SK-N-SH (cell line): ENCODE data around the gene TMEM107. TPM values are rescaled to one million over a fixed set of nuclear protein-coding genes. Genes with fewer than 3 reads are reported as not detected.

Experiments
- CTCF ChIA-PET: fragments of 300-600, 350-600 bp; formaldehyde crosslinking; extraction: SDS; loops from one replicate; lab custom pipeline; 2021; lab: Yijun Ruan, JAX
- POLR2A ChIA-PET: fragments of 350-600 bp; sonication (Branson Sonifier 250); formaldehyde crosslinking; extraction: SDS; loops from one replicate; lab custom pipeline; 2020; ENCODE audit warnings: antibody characterized with exemption, inconsistent platforms; lab: Yijun Ruan, JAX
- DNase-seq: peaks from one replicate; pipeline ENCODE4 v3.0.0; 2012
- H2AFZ ChIP-seq: fragments of 200-600 bp; sonication (generic); 2 replicates; pipeline ENCODE4 v1.8.1; 2016; ENCODE audit warnings: antibody characterized with exemption, mild to moderate bottlenecking, low read depth
- H3F3A ChIP-seq: fragments of 200-600 bp; sonication (generic); replicated peaks from 2 replicates; pipeline ENCODE3; 2016; ENCODE audit warnings: antibody characterized with exemption, mild to moderate bottlenecking; ENCODE audit not compliant: insufficient read depth
- H3K27ac ChIP-seq, 2 experiments: fragments of 200-500 bp in 1 of 2; fragments of 200-600 bp in 1 of 2; sonication (Bioruptor generic) in 1 of 2; sonication (generic), shearing (Covaris generic) in 1 of 2; 2 replicates each; pipeline versions ENCODE4 v1.5.1 to v1.6.1; 2014 to 2016; ENCODE audit warnings: low read depth in 2 of 2, inconsistent platforms in 1 of 2, low read length in 1 of 2, mild to moderate bottlenecking in 1 of 2, mixed read lengths in 1 of 2
- H3K27me3 ChIP-seq: fragments of 200-600 bp; sonication (generic), shearing (Covaris generic); 2 replicates; pipeline ENCODE4 v1.6.1; 2016; ENCODE audit warnings: mixed run types; ENCODE audit not compliant: insufficient read depth
- H3K36me3 ChIP-seq, 2 experiments: fragments of 200-500 bp in 1 of 2; fragments of 200-600 bp in 1 of 2; sonication (Bioruptor generic) in 1 of 2; sonication (generic) in 1 of 2; replicated peaks in 1 of 2; 2 replicates each; pipeline versions ENCODE3 to v1.5.1; 2014 to 2016; ENCODE audit warnings: low read length in 1 of 2, mild to moderate bottlenecking in 1 of 2; ENCODE audit not compliant: insufficient read depth in 2 of 2, control insufficient read depth in 1 of 2
- H3K4me1 ChIP-seq, 2 experiments: fragments of 200-500 bp in 1 of 2; fragments of 200-600 bp in 1 of 2; sonication (Bioruptor generic) in 1 of 2; sonication (generic), shearing (Covaris generic) in 1 of 2; 2 replicates each; pipeline versions ENCODE4 v1.5.1 to v1.6.1; 2014 to 2016; ENCODE audit warnings: low read depth in 1 of 2, low read length in 1 of 2, mixed run types in 1 of 2; ENCODE audit not compliant: insufficient read depth in 2 of 2, control insufficient read depth in 1 of 2
- H3K4me2 ChIP-seq: fragments of 200-600 bp; sonication (generic), shearing (Covaris generic); 2 replicates; pipeline ENCODE4 v1.6.1; 2017; ENCODE audit warnings: mixed run types
- H3K4me3 ChIP-seq, 2 experiments: fragments of 200-500 bp in 1 of 2; fragments of 200-600 bp in 1 of 2; sonication (Bioruptor generic) in 1 of 2; sonication (generic), shearing (Covaris generic) in 1 of 2; 2 replicates each; pipeline versions ENCODE4 v1.5.1 to v1.8.1; 2014 to 2016; ENCODE audit warnings: low read depth in 2 of 2, inconsistent platforms in 1 of 2, low read length in 1 of 2, mild to moderate bottlenecking in 1 of 2, mixed read lengths in 1 of 2, moderate library complexity in 1 of 2
- H3K79me2 ChIP-seq: fragments of 200-600 bp; sonication (generic); 2 replicates; pipeline ENCODE4 v1.8.1; 2017; ENCODE audit warnings: mild to moderate bottlenecking; ENCODE audit not compliant: insufficient read depth
- H3K9ac ChIP-seq: fragments of 200-600 bp; sonication (generic); 2 replicates; pipeline ENCODE4 v1.6.1; 2017; ENCODE audit warnings: mixed run types
- H3K9me2 ChIP-seq: fragments of 200-600 bp; sonication (generic); 2 replicates; pipeline ENCODE4 v1.6.1; 2017; ENCODE audit warnings: mixed run types
- H3K9me3 ChIP-seq: fragments of 200-600 bp; sonication (generic); 2 replicates; pipeline ENCODE4 v1.6.1; 2017; ENCODE audit warnings: mixed run types, mild to moderate bottlenecking, moderate library complexity
- H4K20me1 ChIP-seq: fragments of 200-600 bp; sonication (generic); 2 replicates; pipeline ENCODE4 v1.6.1; 2017; ENCODE audit warnings: mild to moderate bottlenecking, mixed run types; ENCODE audit not compliant: insufficient read depth
- CHD2 ChIP-seq: fragments of 150-350 bp; IDR thresholded peaks from 2 replicates; pipeline ENCODE4 v1.6.1; 2018; ENCODE audit warnings: low read length; ENCODE audit not compliant: partially characterized antibody
- FOSL2 ChIP-seq: IDR thresholded peaks from 2 replicates; pipeline ENCODE4 v1.4.0; 2012; ENCODE audit warnings: low read depth, mild to moderate bottlenecking, moderate library complexity, borderline replicate concordance
- FOXM1 ChIP-seq: IDR thresholded peaks from 2 replicates; pipeline ENCODE4 v1.4.0; 2012; ENCODE audit warnings: low read depth, mild to moderate bottlenecking
- GATA2 ChIP-seq: sonication (generic); formaldehyde crosslinking; IDR thresholded peaks from 2 replicates; pipeline ENCODE4 v1.5.0; 2020; ENCODE audit warnings: mild to moderate bottlenecking, missing genetic modification reagents
- JUND ChIP-seq: IDR thresholded peaks from 2 replicates; pipeline ENCODE4 v1.4.0; 2012
- RAD21 ChIP-seq: IDR thresholded peaks from 2 replicates; pipeline ENCODE4 v1.6.1; 2012; ENCODE audit warnings: mild to moderate bottlenecking, low read length
- SMC3 ChIP-seq: IDR thresholded peaks from 2 replicates; pipeline ENCODE4 v1.6.1; 2012; ENCODE audit warnings: low read depth, low read length, improper control_type of control experiment
- WGBS: methylation state at CpG from one replicate; pipeline ENCODE4 v1.1.6; 2017; ENCODE audit warnings: low lambda C conversion rate; 5-methylcytosine and 5-hydroxymethylcytosine counted together
- polyA plus RNA-seq, 3 experiments: library from polyadenylated mRNA; depleted of rRNA; stranded (reverse); fragments of >200 nt; gene quantifications; 2 replicates each; pipeline ENCODE4 v1.2.3, GENCODE V29; 2012
- TF ChIP-seq, protein P1 (sequence below): fragments of 200-600 bp; sonication (generic); IDR thresholded peaks from 2 replicates; pipeline ENCODE4 v1.6.1; 2017; ENCODE audit warnings: antibody characterized with exemption, mild to moderate bottlenecking, moderate library complexity
- TF ChIP-seq, protein P2 (sequence below): fragments of 150-350 bp; IDR thresholded peaks from 2 replicates; pipeline ENCODE4 v1.6.1; 2017; ENCODE audit warnings: antibody characterized with exemption, low read length, low read depth, borderline replicate concordance

Gene TMEM107
- polyA plus RNA-seq, 1 of the 3 experiments (the other 2 are of a cell fraction), result 18.6 TPM

DNA sequence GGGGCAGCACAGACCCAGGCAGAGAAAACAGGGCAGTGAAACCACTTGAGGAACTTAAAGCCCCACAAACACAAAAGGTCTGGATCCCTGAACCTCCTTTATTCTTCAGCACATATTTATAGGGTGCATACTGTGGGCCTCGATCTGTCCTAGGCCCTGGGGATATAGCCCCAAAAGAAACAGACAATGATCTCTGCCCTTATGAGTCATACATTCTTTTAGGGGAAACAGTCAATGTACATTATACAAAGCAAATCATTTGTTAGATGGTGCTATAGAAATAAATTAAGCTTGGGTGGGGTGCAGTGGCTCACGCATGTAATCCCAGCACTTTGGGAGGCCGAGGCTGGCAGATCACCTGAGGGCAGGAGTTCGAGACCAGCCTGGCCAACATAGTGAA lies 42.2 kb downstream of the TMEM107 start:
- TF ChIP-seq SMC3 (no peak), RAD21 (no peak), FOSL2 (no peak), GATA2 (CRISPR knock-in tag) (no peak), CHD2 (no peak), JUND (no peak), FOXM1 (no peak)
- TF ChIP-seq, protein P1, sequence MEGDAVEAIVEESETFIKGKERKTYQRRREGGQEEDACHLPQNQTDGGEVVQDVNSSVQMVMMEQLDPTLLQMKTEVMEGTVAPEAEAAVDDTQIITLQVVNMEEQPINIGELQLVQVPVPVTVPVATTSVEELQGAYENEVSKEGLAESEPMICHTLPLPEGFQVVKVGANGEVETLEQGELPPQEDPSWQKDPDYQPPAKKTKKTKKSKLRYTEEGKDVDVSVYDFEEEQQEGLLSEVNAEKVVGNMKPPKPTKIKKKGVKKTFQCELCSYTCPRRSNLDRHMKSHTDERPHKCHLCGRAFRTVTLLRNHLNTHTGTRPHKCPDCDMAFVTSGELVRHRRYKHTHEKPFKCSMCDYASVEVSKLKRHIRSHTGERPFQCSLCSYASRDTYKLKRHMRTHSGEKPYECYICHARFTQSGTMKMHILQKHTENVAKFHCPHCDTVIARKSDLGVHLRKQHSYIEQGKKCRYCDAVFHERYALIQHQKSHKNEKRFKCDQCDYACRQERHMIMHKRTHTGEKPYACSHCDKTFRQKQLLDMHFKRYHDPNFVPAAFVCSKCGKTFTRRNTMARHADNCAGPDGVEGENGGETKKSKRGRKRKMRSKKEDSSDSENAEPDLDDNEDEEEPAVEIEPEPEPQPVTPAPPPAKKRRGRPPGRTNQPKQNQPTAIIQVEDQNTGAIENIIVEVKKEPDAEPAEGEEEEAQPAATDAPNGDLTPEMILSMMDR, result no peak
- TF ChIP-seq, protein P2, sequence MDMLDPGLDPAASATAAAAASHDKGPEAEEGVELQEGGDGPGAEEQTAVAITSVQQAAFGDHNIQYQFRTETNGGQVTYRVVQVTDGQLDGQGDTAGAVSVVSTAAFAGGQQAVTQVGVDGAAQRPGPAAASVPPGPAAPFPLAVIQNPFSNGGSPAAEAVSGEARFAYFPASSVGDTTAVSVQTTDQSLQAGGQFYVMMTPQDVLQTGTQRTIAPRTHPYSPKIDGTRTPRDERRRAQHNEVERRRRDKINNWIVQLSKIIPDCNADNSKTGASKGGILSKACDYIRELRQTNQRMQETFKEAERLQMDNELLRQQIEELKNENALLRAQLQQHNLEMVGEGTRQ, result no peak
- Histone ChIP-seq H3K36me3 (no peaks in the 10 kb centered on the region), H3K27me3 (no peaks in the 10 kb centered on the region; the same call in 1 of the 2 replicates), H3K9me3 (no peaks in the 10 kb centered on the region), H3K4me3 (no peak overlapping the region), H3K79me2 (no peaks in the 10 kb centered on the region), H3K27ac (no peak overlapping the region), H4K20me1 (no peaks in the 10 kb centered on the region), H3K4me2 (no peak overlapping the region), H3K9me2 (no peaks in the 10 kb centered on the region), H2AFZ (no peak overlapping the region), H3K9ac (no peak overlapping the region), H3F3A (peaks cover 23% of the 10 kb centered on the region), H3K4me1 (peaks cover 0 to 5% of the 10 kb centered on the region in 2 experiments; a peak in 1 of 4 replicates)
- ChIA-PET POLR2A (no interaction called here), CTCF (interaction anchor here (0.7 to 9.5 kb wide), 4 partner anchors 14 to 84 kb away, joined by 3 to 98 read pairs (median 8); partner anchors contain the start of gene VAMP2)
- DNase-seq, result no peak
- WGBS, result 73% methylated on average over 4 of the region's 4 CpGs

DNA sequence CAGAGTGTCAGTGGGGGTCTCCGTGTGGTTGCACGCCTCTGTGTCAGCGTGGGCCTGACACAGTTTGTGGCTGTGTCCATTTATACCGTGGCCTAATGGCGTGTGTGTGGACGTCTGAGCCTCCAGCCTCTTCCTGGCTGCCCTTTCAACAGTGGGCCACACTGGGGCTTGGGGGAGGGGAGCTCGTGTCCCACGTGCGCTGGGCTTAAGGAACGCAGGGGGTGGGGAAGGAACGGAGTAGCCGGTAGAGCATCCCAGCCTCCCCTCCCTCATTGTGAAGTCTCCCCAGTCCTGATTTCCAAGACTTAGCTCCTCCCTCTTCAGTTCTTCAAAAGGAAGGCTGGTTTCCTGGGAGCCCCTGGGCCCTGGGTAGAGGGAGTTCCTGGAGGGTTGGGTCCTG lies 42.8 kb downstream of the TMEM107 start:
- DNase-seq, result no peak
- H3K27me3 ChIP-seq, result no peaks in the 10 kb centered on the region; the same call in 1 of the 2 replicates
- POLR2A ChIA-PET, result no interaction called here
- TF ChIP-seq, protein P2, result no peak
- TF ChIP-seq, all 33 proteins: peak for 0
- Histone ChIP-seq H3K4me1 (peaks cover 0 to 5% of the 10 kb centered on the region in 2 experiments; a peak in 1 of 4 replicates), H4K20me1 (no peaks in the 10 kb centered on the region), H3K9me2 (no peaks in the 10 kb centered on the region), H3K4me3 (no peak overlapping the region), H3K9ac (no peak overlapping the region), H3K36me3 (no peaks in the 10 kb centered on the region), H2AFZ (no peak overlapping the region), H3F3A (peaks cover 22% of the 10 kb centered on the region), H3K79me2 (no peaks in the 10 kb centered on the region), H3K4me2 (no peak overlapping the region), H3K27ac (no peak overlapping the region), H3K9me3 (no peaks in the 10 kb centered on the region)
- WGBS, result 92% methylated on average over 11 of the region's 12 CpGs
- CTCF ChIA-PET, result interaction anchor here (0.8 to 9.5 kb wide), 4 partner anchors 14 to 60 kb away, joined by 3 to 98 read pairs (median 8); partner anchors contain the start of gene VAMP2
